Calu3 (cell line): ENCODE measurements around the gene ODAD4. TPM values are rescaled to one million over a fixed set of nuclear protein-coding genes. Genes with fewer than 3 reads are reported as not detected.

Experiments used
- BruUV-seq: library from RNA; stranded (reverse); fragments of 400-500 nt; replicated peaks from 2 replicates; lab custom pipeline; 2021; lab: Mats Ljungman, UMichigan
- CTCF ChIA-PET: fragments of 300-600 bp; sonication (Branson Sonifier 250); formaldehyde crosslinking; loops from one replicate; lab custom pipeline; 2022; ENCODE audit warnings: antibody characterized with exemption; lab: Charles Lee
- DNase-seq: peaks from one replicate; pipeline ENCODE4 v3.0.0; 2022
- H3K27ac Mint-ChIP-seq: one replicate; pipeline ENCODE4 v1.8.0; 2022; ENCODE audit warnings: mixed read lengths; ENCODE audit not compliant: unreplicated experiment
- H3K27me3 Mint-ChIP-seq: one replicate; pipeline ENCODE4 v1.8.0; 2022; ENCODE audit warnings: mixed read lengths; ENCODE audit not compliant: unreplicated experiment
- H3K36me3 Mint-ChIP-seq: one replicate; pipeline ENCODE4 v1.8.0; 2022; ENCODE audit warnings: mild to moderate bottlenecking, moderate library complexity, mixed read lengths; ENCODE audit not compliant: insufficient read depth, unreplicated experiment
- H3K4me1 Mint-ChIP-seq: one replicate; pipeline ENCODE4 v1.8.0; 2022; ENCODE audit warnings: mild to moderate bottlenecking, low read depth, mixed read lengths; ENCODE audit not compliant: unreplicated experiment
- H3K4me3 Mint-ChIP-seq: one replicate; pipeline ENCODE4 v1.8.0; 2022; ENCODE audit warnings: mild to moderate bottlenecking, low read depth, moderate library complexity, mixed read lengths; ENCODE audit not compliant: unreplicated experiment
- H3K9me3 Mint-ChIP-seq: one replicate; pipeline ENCODE4 v1.8.0; 2022; ENCODE audit warnings: low read depth, mixed read lengths; ENCODE audit not compliant: unreplicated experiment
- CTCF ChIP-seq: fragments of 200-600 bp; IDR thresholded peaks from one replicate; pipeline ENCODE4 v1.8.0; 2022; ENCODE audit warnings: antibody characterized with exemption; ENCODE audit not compliant: unreplicated experiment
- intact Hi-C: fragments of 100-400 bp; cut with micrococcal nuclease; formaldehyde crosslinking; loops from one replicate; pipeline ENCODE4 v1.10.0; 2022; ENCODE audit not compliant: unreplicated experiment
- total RNA-seq: library from RNA; stranded (reverse); gene quantifications from 2 replicates; pipeline ENCODE4 v1.2.3, GENCODE V29; 2022

The ODAD4 gene
- total RNA-seq, 1 experiment from 2014 or later: 2.7 TPM

DNA sequence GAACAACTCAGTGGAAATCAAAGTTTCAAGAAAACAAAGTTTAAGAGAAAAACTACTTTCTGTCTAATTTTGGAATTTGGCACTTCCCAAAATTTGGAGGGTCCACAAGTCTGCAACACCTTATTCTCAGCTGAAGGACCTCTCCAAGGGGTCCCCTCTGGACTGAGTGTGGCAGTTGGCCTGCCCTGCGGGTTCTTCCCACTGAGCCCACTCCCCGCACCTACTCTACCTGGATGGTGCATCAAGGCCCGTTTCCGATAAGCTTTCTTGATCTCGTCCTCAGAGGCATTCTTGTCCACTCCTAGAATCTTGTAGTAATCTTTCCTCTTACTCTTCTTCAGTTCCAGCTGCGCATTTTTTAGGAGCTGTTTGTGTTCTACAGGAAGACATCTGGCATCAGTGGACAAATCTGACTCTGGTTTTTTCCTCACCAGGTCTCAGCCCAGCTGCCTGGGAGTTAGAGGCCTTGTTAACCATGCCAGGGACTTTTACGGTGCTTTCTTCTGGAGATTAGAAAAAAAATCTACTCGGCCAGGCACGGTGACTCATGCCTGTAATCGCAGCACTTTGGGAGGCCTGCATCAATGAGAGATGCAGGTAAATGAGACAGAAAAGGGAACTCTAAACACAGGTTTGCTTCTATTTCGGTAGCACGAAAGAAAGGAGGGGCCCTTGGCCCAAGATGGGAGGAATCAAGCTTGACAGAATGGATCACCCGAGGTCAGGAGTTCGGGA is 51.8 kb downstream of the ODAD4 start:
- Mint-ChIP-seq H3K27ac (no peak overlapping the region), H3K9me3 (no peaks in the 10 kb centered on the region), H3K4me1 (peaks cover 12% of the 10 kb centered on the region), H3K27me3 (no peaks in the 10 kb centered on the region), H3K36me3 (peaks cover 97% of the 10 kb centered on the region), H3K4me3 (no peak overlapping the region)
- intact Hi-C loops: no loop called here
- CTCF ChIA-PET: interaction anchor here (0.6 to 1.3 kb wide), 3 partner anchors 35 to 564 kb away, joined by 3 read pairs; partner anchors contain the start of gene DNAJC7
- TF ChIP-seq CTCF: no peak
- BruUV-seq: no TSS peak
- no peak for DNase-seq

- Mint-ChIP-seq H3K4me3 (no peak overlapping the region), H3K36me3 (peaks cover 99% of the 10 kb centered on the region), H3K27me3 (no peaks in the 10 kb centered on the region), H3K4me1 (no peaks in the 10 kb centered on the region), H3K27ac (no peak overlapping the region), H3K9me3 (no peaks in the 10 kb centered on the region)
- CTCF ChIA-PET: no interaction called here
- DNase-seq: no peak
- intact Hi-C loops: no loop called here
- no peak for TF ChIP-seq CTCF
- BruUV-seq: no TSS peak
These were observed 54.0 kb downstream of the ODAD4 start for GRCh38 chr17:41984454-41984853.

GRCh38 chr17:41985919-41986318 is 55.5 kb downstream of the ODAD4 start:
- CTCF ChIA-PET: interaction anchor here (0.6 to 1.8 kb wide), 3 partner anchors 17 to 231 kb away, joined by 3 to 5 read pairs (median 3); no protein-coding TSS in a partner anchor
- H3K36me3 Mint-ChIP-seq: peaks cover 99% of the 10 kb centered on the region
- no peak overlapping the region for H3K27ac Mint-ChIP-seq
- no peak overlapping the region for H3K4me3 Mint-ChIP-seq
- intact Hi-C loops: no loop called here
- no peak for TF ChIP-seq CTCF
- H3K27me3 Mint-ChIP-seq: no peaks in the 10 kb centered on the region
- no TSS peak for BruUV-seq
- H3K4me1 Mint-ChIP-seq: peaks cover 12% of the 10 kb centered on the region
- no peak for DNase-seq
- no peaks in the 10 kb centered on the region for H3K9me3 Mint-ChIP-seq

DNA sequence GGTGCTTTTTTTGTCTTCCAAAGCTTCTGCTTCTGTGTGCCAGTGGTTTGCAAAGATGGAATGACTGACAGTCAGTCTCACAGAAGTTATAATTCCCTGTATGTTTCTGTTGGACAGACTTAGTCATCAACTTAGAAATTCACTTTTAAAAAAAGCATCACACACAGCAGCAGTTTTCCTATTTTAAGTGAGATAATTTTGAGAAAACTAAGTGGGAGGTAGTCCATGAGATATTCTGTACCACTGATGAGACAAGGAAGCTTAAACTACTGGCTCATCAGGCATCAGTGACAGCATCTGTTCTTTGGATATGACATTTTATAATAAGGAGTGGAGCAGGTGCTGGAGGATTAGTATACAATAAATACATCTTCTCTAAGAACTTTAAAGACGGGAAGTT is 56.2 kb downstream of the ODAD4 start:
- no peaks in the 10 kb centered on the region for H3K27me3 Mint-ChIP-seq
- no peak for DNase-seq
- BruUV-seq: no TSS peak
- CTCF ChIA-PET: interaction anchor here (1.8 kb wide), 1 partner anchor 16 kb away, joined by 3 read pairs; no protein-coding TSS in a partner anchor
- no peak for TF ChIP-seq CTCF
- intact Hi-C loops: no loop called here
- H3K9me3 Mint-ChIP-seq: no peaks in the 10 kb centered on the region
- no peak overlapping the region for H3K4me3 Mint-ChIP-seq
- peaks cover 17% of the 10 kb centered on the region for H3K4me1 Mint-ChIP-seq
- peaks cover 98% of the 10 kb centered on the region for H3K36me3 Mint-ChIP-seq
- no peak overlapping the region for H3K27ac Mint-ChIP-seq
